ENCODE data around the gene LGR6. TPM values are rescaled to one million over a fixed set of nuclear protein-coding genes. Genes with fewer than 3 reads are reported as not detected.

LGR6 gene
- total RNA-seq, 1 donor from 2014 or later, result 3.1 TPM

DNA sequence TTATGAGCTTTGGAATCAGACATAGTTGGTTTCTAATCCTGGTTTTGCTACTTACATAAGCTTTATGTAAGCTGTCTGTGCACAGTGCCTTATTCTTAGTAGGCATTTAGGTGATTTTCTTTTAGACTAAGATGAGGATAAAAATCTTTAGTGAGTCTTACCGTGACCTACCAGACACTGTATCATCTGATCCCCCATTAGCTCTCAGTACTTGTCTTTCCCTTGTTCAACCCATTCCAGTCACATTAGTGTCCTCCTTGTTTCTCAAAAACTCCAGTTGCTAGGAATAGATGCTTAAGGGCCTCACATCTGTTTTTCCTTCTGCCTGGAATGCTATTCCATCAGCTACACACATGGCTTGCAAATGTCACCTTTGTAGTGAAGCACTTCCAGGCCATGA lies 173.7 kb downstream of the LGR6 start:
- Mint-ChIP-seq H3K27me3 (ENCODE audit: low read depth) (no peaks in the 10 kb centered on the region), H3K9me3 (no peaks in the 10 kb centered on the region), H3K36me3 (no peaks in the 10 kb centered on the region), H3K4me1 (no peaks in the 10 kb centered on the region), H3K27ac (no peak overlapping the region), H3K4me3 (no peak overlapping the region)
- DNase-seq (ENCODE audit: low spot score in 2 of 2, unreplicated experiment in 2 of 2), result no peak
- TF ChIP-seq, protein P1, sequence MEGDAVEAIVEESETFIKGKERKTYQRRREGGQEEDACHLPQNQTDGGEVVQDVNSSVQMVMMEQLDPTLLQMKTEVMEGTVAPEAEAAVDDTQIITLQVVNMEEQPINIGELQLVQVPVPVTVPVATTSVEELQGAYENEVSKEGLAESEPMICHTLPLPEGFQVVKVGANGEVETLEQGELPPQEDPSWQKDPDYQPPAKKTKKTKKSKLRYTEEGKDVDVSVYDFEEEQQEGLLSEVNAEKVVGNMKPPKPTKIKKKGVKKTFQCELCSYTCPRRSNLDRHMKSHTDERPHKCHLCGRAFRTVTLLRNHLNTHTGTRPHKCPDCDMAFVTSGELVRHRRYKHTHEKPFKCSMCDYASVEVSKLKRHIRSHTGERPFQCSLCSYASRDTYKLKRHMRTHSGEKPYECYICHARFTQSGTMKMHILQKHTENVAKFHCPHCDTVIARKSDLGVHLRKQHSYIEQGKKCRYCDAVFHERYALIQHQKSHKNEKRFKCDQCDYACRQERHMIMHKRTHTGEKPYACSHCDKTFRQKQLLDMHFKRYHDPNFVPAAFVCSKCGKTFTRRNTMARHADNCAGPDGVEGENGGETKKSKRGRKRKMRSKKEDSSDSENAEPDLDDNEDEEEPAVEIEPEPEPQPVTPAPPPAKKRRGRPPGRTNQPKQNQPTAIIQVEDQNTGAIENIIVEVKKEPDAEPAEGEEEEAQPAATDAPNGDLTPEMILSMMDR (IDR thresholded peaks at IDR 0.05; ENCODE audit: unreplicated experiment), result no peak

Other genes with a start within 250 kb of the LGR6 start
- 4.8 to 5.6 TPM (median 5.4 TPM) in 3 replicates for gene LMOD1, start 247.3 kb upstream of the LGR6 start, total RNA-seq
- 42.6 to 46.5 TPM (median 46.3 TPM) in 3 replicates for gene TIMM17A, start 238.3 kb upstream of the LGR6 start, total RNA-seq
- gene RNPEP, start 211.2 kb upstream of the LGR6 start, total RNA-seq, result 76.6 to 84.3 TPM (median 79.3 TPM) in 3 replicates
- 111 to 112 TPM (median 112 TPM) in 3 replicates for gene ELF3, start 183.2 kb upstream of the LGR6 start, total RNA-seq
- gene GPR37L1, start 70.9 kb upstream of the LGR6 start, total RNA-seq, result 0.07 to 0.11 TPM (median 0.09 TPM) in 3 replicates
- 73.9 to 79.6 TPM (median 74.4 TPM) in 3 replicates for gene ARL8A, start 49.1 kb upstream of the LGR6 start, total RNA-seq
- gene PTPN7, start 33.2 kb upstream of the LGR6 start, total RNA-seq, result 0.31 to 0.49 TPM (median 0.32 TPM) in 3 replicates
- 18.6 to 21.0 TPM (median 19.4 TPM) in 3 replicates for gene UBE2T, start 148.1 kb downstream of the LGR6 start, total RNA-seq
- 52.9 to 61.6 TPM (median 53.2 TPM) in 3 replicates for gene PPP1R12B, start 154.9 kb downstream of the LGR6 start, total RNA-seq

Data from mesothelial cell of epicardium (in vitro differentiated cells).